B cell (primary cell): ENCODE data around the gene KCTD7. TPM values are rescaled to one million over a fixed set of nuclear protein-coding genes. Genes with fewer than 3 reads are reported as not detected.
"Not testable (repeated sequence)": the region's sequence is repeated elsewhere in the genome, so short reads cannot be mapped to it uniquely, and the experiment has no call there.

Experiments
- ATAC-seq: fragments of 200-7000 bp; cut with Tn5 transposase; one replicate; pipeline ENCODE4 v1.10.0; 2021; ENCODE audit warnings: low read depth, mild to moderate bottlenecking, moderate number of reproducible peaks, moderate library complexity
- CTCF ChIA-PET: fragments of 350-600 bp; sonication (Branson Sonifier 250); formaldehyde crosslinking; loops from one replicate; lab custom pipeline; 2021; ENCODE audit warnings: antibody characterized with exemption, inconsistent platforms; lab: Charles Lee
- POLR2A ChIA-PET: fragments of 350-600 bp; sonication (Branson Sonifier 250); formaldehyde crosslinking; loops from one replicate; lab custom pipeline; 2021; ENCODE audit warnings: antibody characterized with exemption; lab: Charles Lee
- DNase-seq: peaks from one replicate; pipeline ENCODE4 v3.0.0; 2013
- H2AFZ ChIP-seq: 2 replicates; pipeline ENCODE4 v1.6.1; 2012; ENCODE audit warnings: mild to moderate bottlenecking, low read depth, low read length; ENCODE audit not compliant: insufficient read depth, poor library complexity, severe bottlenecking
- H3K27ac ChIP-seq, 2 donors: 1 replicate in 1 of 2; 2 replicates in 1 of 2; pipeline ENCODE4 v1.5.1; 2012 to 2013; ENCODE audit warnings: low read length in 2 of 2, mild to moderate bottlenecking in 2 of 2, moderate library complexity in 1 of 2
- H3K27me3 ChIP-seq, 4 experiments: fragments of 200-600 bp in 1 of 4; sonication (generic) in 1 of 4; replicated peaks in 1 of 4; 1 replicate in 2 of 4; 2 replicates in 2 of 4; pipeline versions ENCODE4 v1.6.1 to v1.7.0; 2013 to 2016; ENCODE audit warnings: low read length in 3 of 4, mild to moderate bottlenecking in 2 of 4, mixed read lengths in 1 of 4, moderate library complexity in 1 of 4; ENCODE audit not compliant: insufficient read depth in 4 of 4, control insufficient read depth in 3 of 4; ENCODE audit errors: control extremely low read depth in 1 of 4
- H3K36me3 ChIP-seq, 2 experiments: replicated peaks in 1 of 2; 1 replicate in 1 of 2; 2 replicates in 1 of 2; pipeline versions ENCODE4 v1.6.1 to v1.7.1; 2013; ENCODE audit warnings: low read length in 1 of 2; ENCODE audit not compliant: insufficient read depth in 2 of 2, control insufficient read depth in 1 of 2; ENCODE audit errors: control extremely low read depth in 1 of 2, extremely low read depth in 1 of 2
- H3K4me1 ChIP-seq, 2 donors: fragments of 200-600 bp in 1 of 2; sonication (generic) in 1 of 2; 1 replicate in 1 of 2; 2 replicates in 1 of 2; pipeline versions ENCODE4 v1.5.1 to v1.6.1; 2013 to 2017; ENCODE audit warnings: low read length in 2 of 2; ENCODE audit not compliant: control insufficient read depth in 2 of 2, insufficient read depth in 2 of 2
- H3K4me2 ChIP-seq: replicated peaks from 2 replicates; pipeline ENCODE3; 2012; ENCODE audit warnings: mild to moderate bottlenecking, low read depth, low read length; ENCODE audit not compliant: poor library complexity, severe bottlenecking
- H3K4me3 ChIP-seq, 5 experiments: fragments of 200-600 bp in 1 of 5; sonication (generic) in 1 of 5; 1 replicate in 3 of 5; 2 replicates in 2 of 5; pipeline versions ENCODE4 v1.5.1 to v1.7.0; 2011 to 2016; ENCODE audit warnings: low read length in 4 of 5, mild to moderate bottlenecking in 4 of 5, low read depth in 2 of 5, control low read depth in 1 of 5, moderate library complexity in 1 of 5; ENCODE audit not compliant: insufficient read depth in 1 of 5; ENCODE audit errors: control extremely low read depth in 1 of 5, extremely low read depth in 1 of 5
- H3K79me2 ChIP-seq: fragments of 200-600 bp; sonication (generic); one replicate; pipeline ENCODE4 v1.6.0; 2016; ENCODE audit warnings: low read length; ENCODE audit not compliant: control insufficient read depth, insufficient read depth
- H3K9ac ChIP-seq: fragments of 200-600 bp; sonication (generic); 2 replicates; pipeline ENCODE4 v1.6.1; 2017; ENCODE audit warnings: mild to moderate bottlenecking, low read length, moderate library complexity
- H3K9me3 ChIP-seq, 3 donors: one replicate each; pipeline versions ENCODE4 v1.6.1 to v1.7.1; 2013; ENCODE audit warnings: low read length in 2 of 3; ENCODE audit not compliant: control insufficient read depth in 2 of 3, insufficient read depth in 1 of 3; ENCODE audit errors: control extremely low read depth in 1 of 3
- H4K20me1 ChIP-seq: 2 replicates; pipeline ENCODE4 v1.6.0; 2012; ENCODE audit warnings: mild to moderate bottlenecking, low read length; ENCODE audit not compliant: insufficient read depth, control insufficient read depth, poor library complexity, severe bottlenecking
- H3K27ac Mint-ChIP-seq: one replicate; pipeline ENCODE4 v1.8.0; 2021; ENCODE audit warnings: mixed read lengths
- H3K27me3 Mint-ChIP-seq: one replicate; pipeline ENCODE4 v1.8.0; 2021; ENCODE audit warnings: mixed read lengths
- H3K4me1 Mint-ChIP-seq: one replicate; pipeline ENCODE4 v1.8.0; 2021; ENCODE audit warnings: mixed read lengths
- H3K4me3 Mint-ChIP-seq: one replicate; pipeline ENCODE4 v1.8.0; 2021; ENCODE audit warnings: mixed read lengths
- H3K9me3 Mint-ChIP-seq: one replicate; pipeline ENCODE4 v1.8.0; 2022; ENCODE audit warnings: mixed read lengths; ENCODE audit not compliant: insufficient read depth
- CTCF ChIP-seq: fragments of 200-600 bp; IDR thresholded peaks from one replicate; pipeline ENCODE4 v1.8.0; 2022; ENCODE audit warnings: antibody characterized with exemption, mild to moderate bottlenecking
- EZH2 ChIP-seq: IDR thresholded peaks from 2 replicates; pipeline ENCODE4 v1.6.1; 2012; ENCODE audit warnings: borderline replicate concordance, low read depth, mild to moderate bottlenecking, moderate library complexity, low read length; ENCODE audit not compliant: insufficient read depth, poor library complexity, severe bottlenecking
- WGBS: methylation state at CpG from one replicate; pipeline ENCODE4 v1.1.5; 2013; ENCODE audit warnings: missing lambda C conversion rate; ENCODE audit not compliant: insufficient coverage; 5-methylcytosine and 5-hydroxymethylcytosine counted together
- intact Hi-C: fragments of 100-400 bp; cut with micrococcal nuclease; formaldehyde crosslinking; loops from one replicate; pipeline ENCODE4 v1.10.0; 2022
- polyA plus RNA-seq: library from polyadenylated mRNA; depleted of rRNA; stranded (reverse); fragments of >200 nt; gene quantifications from 2 replicates; pipeline ENCODE4 v1.2.3, GENCODE V29; 2012
- total RNA-seq, 2 donors: library from RNA; stranded (reverse); fragments of 120-200 nt in 1 of 2; gene quantifications; 1 replicate in 1 of 2; 2 replicates in 1 of 2; pipeline versions ENCODE4 v1.2.3 to v1.2.4, GENCODE V29; 2013 to 2022

The KCTD7 gene
- total and polyA plus RNA-seq, 2 donors (not counting 1 experiment from before 2014, with no cell fraction given): 44.4 to 48.2 TPM

- peaks cover 0 to under 1% of the 10 kb centered on the region in 2 donors for H3K4me1 ChIP-seq
- no peaks in the 10 kb centered on the region for H3K9me3 ChIP-seq
- no peaks in the 10 kb centered on the region for H3K9me3 Mint-ChIP-seq
- WGBS: no CpG with 5 or more reads among the region's 2 CpGs
- peaks cover 37% of the 10 kb centered on the region for H3K4me1 Mint-ChIP-seq
- H3K27ac ChIP-seq: no peak overlapping the region
- H3K4me3 Mint-ChIP-seq: no peak overlapping the region
- H3K4me2 ChIP-seq: no peak overlapping the region
- peaks cover 90% of the 10 kb centered on the region for H3K79me2 ChIP-seq
- intact Hi-C loops: no loop called here
- H4K20me1 ChIP-seq: peaks cover 48% of the 10 kb centered on the region
- no peak overlapping the region for H3K9ac ChIP-seq
- H3K27me3 ChIP-seq: no peaks in the 10 kb centered on the region
- DNase-seq (no peak), ATAC-seq (no peak)
- ChIA-PET CTCF (no interaction called here), POLR2A (no interaction called here)
- peaks cover 3 to 8% of the 10 kb centered on the region in 2 experiments for H3K36me3 ChIP-seq
- no peak overlapping the region for H3K4me3 ChIP-seq
- H2AFZ ChIP-seq: no peak overlapping the region
- H3K27ac Mint-ChIP-seq: no peak overlapping the region
- H3K27me3 Mint-ChIP-seq: no peaks in the 10 kb centered on the region
- no peak for TF ChIP-seq CTCF
- no peak for TF ChIP-seq EZH2
Observed at GRCh38 chr7:66583490-66584110, 45.1 kb upstream of the KCTD7 start.

- CTCF ChIA-PET: no interaction called here
- H4K20me1 ChIP-seq: peaks cover 36% of the 10 kb centered on the region
- no peak overlapping the region for H3K27ac ChIP-seq
- H3K4me2 ChIP-seq: no peak overlapping the region
- H3K4me3 ChIP-seq: no peak overlapping the region
- WGBS: 86% methylated on average over 1 of the region's 1 CpG
- peaks cover 49% of the 10 kb centered on the region for H3K4me1 Mint-ChIP-seq
- H3K27me3 ChIP-seq: no peaks in the 10 kb centered on the region
- H3K36me3 ChIP-seq: peaks cover 3 to 8% of the 10 kb centered on the region in 2 experiments
- H3K27me3 Mint-ChIP-seq: no peaks in the 10 kb centered on the region
- ATAC-seq (no peak), DNase-seq (no peak)
- no peak for TF ChIP-seq EZH2
- TF ChIP-seq CTCF: no peak
- no peak overlapping the region for H3K4me3 Mint-ChIP-seq
- POLR2A ChIA-PET: no interaction called here
- no peak overlapping the region for H2AFZ ChIP-seq
- peaks cover 7 to 10% of the 10 kb centered on the region in 2 donors for H3K4me1 ChIP-seq
- H3K9me3 ChIP-seq: no peaks in the 10 kb centered on the region
- H3K79me2 ChIP-seq: peaks cover 96% of the 10 kb centered on the region
- no peak overlapping the region for H3K9ac ChIP-seq
- no peak overlapping the region for H3K27ac Mint-ChIP-seq
- H3K9me3 Mint-ChIP-seq: no peaks in the 10 kb centered on the region
- intact Hi-C loops: no loop called here
Observed at GRCh38 chr7:66586181-66586580, 42.5 kb upstream of the KCTD7 start.

GRCh38 chr7:66588226-66588625 lies 40.5 kb upstream of the KCTD7 start:
- peaks cover 13 to 26% of the 10 kb centered on the region in 2 donors for H3K4me1 ChIP-seq
- CTCF ChIA-PET, H3K9me3 ChIP-seq, H3K27ac ChIP-seq, POLR2A ChIA-PET, H3K4me3 Mint-ChIP-seq, intact Hi-C loops, H3K27me3 ChIP-seq, H3K4me2 ChIP-seq, DNase-seq, H2AFZ ChIP-seq, H3K9me3 Mint-ChIP-seq, H3K36me3 ChIP-seq, H3K4me3 ChIP-seq, H3K9ac ChIP-seq, H3K27ac Mint-ChIP-seq, H3K27me3 Mint-ChIP-seq, ATAC-seq: not testable (repeated sequence)
- H4K20me1 ChIP-seq: peaks cover 27% of the 10 kb centered on the region
- peaks cover 97% of the 10 kb centered on the region for H3K79me2 ChIP-seq
- H3K4me1 Mint-ChIP-seq: peaks cover 61% of the 10 kb centered on the region
- no CpG with 5 or more reads among the region's 1 CpG for whole genome bisulfite sequencing
